ENCODE results near the gene TTC12.

GRCh38 chr11:113278481-113278880 is 35.9 kb upstream of the TTC12 start:
- TF ChIP-seq EZH2phosphoT487 (IDR thresholded peaks at IDR 0.05; ENCODE audit: borderline replicate concordance, low read depth, low read length) (no peak), CTCF (conservative IDR thresholded peaks at IDR 0.05; ENCODE audit: low read length) (no peak)

Measured in OCI-LY7 (cell line).